Measurements from ENCODE around the gene GNAS.

- TF ChIP-seq CTCF (conservative IDR thresholded peaks at IDR 0.05) (no peak), ZFX (IDR thresholded peaks at IDR 0.05) (no peak)
Observed at GRCh38 chr20:58822748-58823730, 29.5 kb upstream of the GNAS start.

All from C4-2B (cell line).